Dendritic cell treated with granulocyte-macrophage colony-stimulating factor and Interleukin-4, amounts not matched to agents 40 ng/mL and 50 ng/mL, for 4 days (primary cell): ENCODE measurements around the gene SPDYE3.
"Not testable (repeated sequence)": the region's sequence is repeated elsewhere in the genome, so short reads cannot be mapped to it uniquely, and the experiment has no call there.

Source experiments
- H3K27ac Mint-ChIP-seq: one replicate; pipeline ENCODE4 v1.8.0; 2022; ENCODE audit warnings: mild to moderate bottlenecking, mixed read lengths
- H3K27me3 Mint-ChIP-seq: one replicate; pipeline ENCODE4 v1.8.0; 2022; ENCODE audit warnings: mild to moderate bottlenecking, mixed read lengths
- H3K36me3 Mint-ChIP-seq: one replicate; pipeline ENCODE4 v1.8.0; 2022; ENCODE audit warnings: low read depth, mixed read lengths
- H3K4me1 Mint-ChIP-seq: one replicate; pipeline ENCODE4 v1.8.0; 2022; ENCODE audit warnings: low read depth, mixed read lengths
- H3K4me3 Mint-ChIP-seq: one replicate; pipeline ENCODE4 v1.8.0; 2022; ENCODE audit warnings: mild to moderate bottlenecking, moderate library complexity, mixed read lengths
- H3K9me3 Mint-ChIP-seq: one replicate; pipeline ENCODE4 v1.8.0; 2022; ENCODE audit warnings: mixed read lengths
- intact Hi-C: fragments of 100-400 bp; cut with micrococcal nuclease; formaldehyde crosslinking; loops from one replicate; pipeline ENCODE4 v1.15.0; 2022

SPDYE3 gene

GRCh38 chr7:100307402-100307801, at the start of gene SPDYE3:
Gene SPDYE3 (plus strand): TSS chr7:100307702. CDS start chr7:100307886, 184 bp downstream.
- H3K4me3 Mint-ChIP-seq, H3K36me3 Mint-ChIP-seq, H3K27ac Mint-ChIP-seq, H3K4me1 Mint-ChIP-seq, H3K9me3 Mint-ChIP-seq, intact Hi-C loops, H3K27me3 Mint-ChIP-seq: not testable (repeated sequence)

- intact Hi-C loops, H3K4me3 Mint-ChIP-seq, H3K27ac Mint-ChIP-seq, H3K36me3 Mint-ChIP-seq, H3K4me1 Mint-ChIP-seq, H3K27me3 Mint-ChIP-seq, H3K9me3 Mint-ChIP-seq: not testable (repeated sequence)
These were observed 47.5 kb upstream of the SPDYE3 start for GRCh38 chr7:100259984-100260383.

- H3K4me3 Mint-ChIP-seq, H3K36me3 Mint-ChIP-seq, intact Hi-C loops, H3K9me3 Mint-ChIP-seq, H3K27ac Mint-ChIP-seq, H3K27me3 Mint-ChIP-seq, H3K4me1 Mint-ChIP-seq: not testable (repeated sequence)
These were observed 44.6 kb upstream of the SPDYE3 start for GRCh38 chr7:100262896-100263295.

- H3K4me3 Mint-ChIP-seq, H3K36me3 Mint-ChIP-seq, intact Hi-C loops, H3K27me3 Mint-ChIP-seq, H3K4me1 Mint-ChIP-seq, H3K9me3 Mint-ChIP-seq, H3K27ac Mint-ChIP-seq: not testable (repeated sequence)
These were observed 43.3 kb upstream of the SPDYE3 start for GRCh38 chr7:100264223-100264622.

- H3K27ac Mint-ChIP-seq, H3K4me1 Mint-ChIP-seq, H3K27me3 Mint-ChIP-seq, H3K36me3 Mint-ChIP-seq, H3K9me3 Mint-ChIP-seq, H3K4me3 Mint-ChIP-seq, intact Hi-C loops: not testable (repeated sequence)
These were observed 42.8 kb upstream of the SPDYE3 start for GRCh38 chr7:100264669-100265165.

- H3K9me3 Mint-ChIP-seq, H3K4me1 Mint-ChIP-seq, H3K27ac Mint-ChIP-seq, intact Hi-C loops, H3K4me3 Mint-ChIP-seq, H3K36me3 Mint-ChIP-seq: not testable (repeated sequence)
- peaks cover 15% of the 10 kb centered on the region for H3K27me3 Mint-ChIP-seq
These were observed 41.7 kb upstream of the SPDYE3 start for GRCh38 chr7:100265851-100266250.

GRCh38 chr7:100266576-100267354, 40.7 kb upstream of the SPDYE3 start:
- peaks cover 11% of the 10 kb centered on the region for H3K4me1 Mint-ChIP-seq
- no peaks in the 10 kb centered on the region for H3K9me3 Mint-ChIP-seq
- H3K36me3 Mint-ChIP-seq: no peaks in the 10 kb centered on the region
- intact Hi-C loops: no loop called here
- H3K27ac Mint-ChIP-seq: no peak overlapping the region
- H3K4me3 Mint-ChIP-seq: no peak overlapping the region
- H3K27me3 Mint-ChIP-seq: peaks cover 21% of the 10 kb centered on the region

GRCh38 chr7:100267648-100268047, 39.9 kb upstream of the SPDYE3 start:
- H3K4me3 Mint-ChIP-seq: no peak overlapping the region
- H3K27ac Mint-ChIP-seq: no peak overlapping the region
- no peaks in the 10 kb centered on the region for H3K9me3 Mint-ChIP-seq
- H3K36me3 Mint-ChIP-seq: no peaks in the 10 kb centered on the region
- intact Hi-C loops: no loop called here
- peaks cover 21% of the 10 kb centered on the region for H3K27me3 Mint-ChIP-seq
- peaks cover 17% of the 10 kb centered on the region for H3K4me1 Mint-ChIP-seq

GRCh38 chr7:100268882-100269281, 38.6 kb upstream of the SPDYE3 start:
- Mint-ChIP-seq H3K4me1 (peaks cover 17% of the 10 kb centered on the region), H3K27me3 (peaks cover 21% of the 10 kb centered on the region)
- H3K36me3 Mint-ChIP-seq, H3K4me3 Mint-ChIP-seq, H3K27ac Mint-ChIP-seq, H3K9me3 Mint-ChIP-seq, intact Hi-C loops: not testable (repeated sequence)

- H3K4me3 Mint-ChIP-seq, H3K9me3 Mint-ChIP-seq, H3K36me3 Mint-ChIP-seq, H3K27ac Mint-ChIP-seq, intact Hi-C loops: not testable (repeated sequence)
- Mint-ChIP-seq H3K4me1 (peaks cover 17% of the 10 kb centered on the region), H3K27me3 (peaks cover 21% of the 10 kb centered on the region)
These were observed 38.0 kb upstream of the SPDYE3 start for GRCh38 chr7:100269306-100270045.

GRCh38 chr7:100270046-100270918, 37.2 kb upstream of the SPDYE3 start:
- H3K27ac Mint-ChIP-seq, H3K4me3 Mint-ChIP-seq, H3K9me3 Mint-ChIP-seq, intact Hi-C loops, H3K36me3 Mint-ChIP-seq: not testable (repeated sequence)
- Mint-ChIP-seq H3K4me1 (peaks cover 23% of the 10 kb centered on the region), H3K27me3 (peaks cover 21% of the 10 kb centered on the region)

- intact Hi-C loops, H3K27ac Mint-ChIP-seq, H3K36me3 Mint-ChIP-seq, H3K9me3 Mint-ChIP-seq: not testable (repeated sequence)
- Mint-ChIP-seq H3K4me3 (peak overlapping the region; percentile 73), H3K4me1 (peaks cover 27% of the 10 kb centered on the region), H3K27me3 (peaks cover 21% of the 10 kb centered on the region)
These were observed 36.4 kb upstream of the SPDYE3 start for GRCh38 chr7:100270941-100271593.

- H3K9me3 Mint-ChIP-seq: no peaks in the 10 kb centered on the region
- no peaks in the 10 kb centered on the region for H3K36me3 Mint-ChIP-seq
- peaks cover 28% of the 10 kb centered on the region for H3K4me1 Mint-ChIP-seq
- H3K27me3 Mint-ChIP-seq: peaks cover 21% of the 10 kb centered on the region
- H3K27ac Mint-ChIP-seq: peak overlapping the region; percentile 43
- intact Hi-C loops: no loop called here
- peak overlapping the region; percentile 73 for H3K4me3 Mint-ChIP-seq
These were observed 35.6 kb upstream of the SPDYE3 start for GRCh38 chr7:100271716-100272537.
